ENCODE results near the gene KSR1.

DNA sequence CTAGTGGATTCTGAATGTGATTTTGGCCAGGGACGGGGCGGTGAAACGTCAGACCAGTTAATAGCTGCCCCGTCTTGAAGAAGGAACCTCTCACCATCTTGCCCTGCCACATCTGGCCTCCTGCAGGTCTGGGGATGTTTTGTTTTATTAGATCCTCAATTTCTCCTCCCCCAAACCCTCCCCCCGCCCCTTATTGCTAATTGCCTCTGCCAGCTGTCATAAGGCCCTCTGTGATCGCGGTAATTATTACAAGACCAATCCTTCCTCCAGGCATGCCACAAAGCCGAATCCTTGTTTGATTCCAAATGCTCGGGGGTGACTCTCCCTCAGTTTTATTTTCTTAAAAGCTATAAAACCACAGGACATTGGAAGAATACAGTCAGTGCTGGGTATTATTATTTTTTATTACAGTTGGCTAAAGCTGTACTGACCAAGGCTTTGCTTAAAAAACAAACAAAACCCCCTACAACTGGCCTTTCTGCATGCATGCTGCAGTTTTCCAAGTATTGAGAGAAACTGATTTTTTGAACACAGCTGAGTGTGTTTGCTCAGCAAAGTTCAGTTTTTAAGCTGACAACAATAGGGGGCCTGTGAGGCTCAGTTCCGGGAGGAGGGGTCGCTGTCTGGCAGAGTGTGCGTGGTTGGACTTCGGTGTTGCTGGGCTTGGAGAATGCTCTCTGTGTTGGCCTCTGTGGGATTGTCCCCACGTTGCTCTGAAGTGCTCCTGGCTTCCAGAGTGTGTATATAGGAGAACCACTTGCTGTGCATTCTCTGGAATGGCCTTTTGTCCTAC lies 1.7 kb downstream of the KSR1 start:
- TF ChIP-seq POLR2A (IDR thresholded peaks at IDR 0.05): no peak
- TF ChIP-seq, protein P1, sequence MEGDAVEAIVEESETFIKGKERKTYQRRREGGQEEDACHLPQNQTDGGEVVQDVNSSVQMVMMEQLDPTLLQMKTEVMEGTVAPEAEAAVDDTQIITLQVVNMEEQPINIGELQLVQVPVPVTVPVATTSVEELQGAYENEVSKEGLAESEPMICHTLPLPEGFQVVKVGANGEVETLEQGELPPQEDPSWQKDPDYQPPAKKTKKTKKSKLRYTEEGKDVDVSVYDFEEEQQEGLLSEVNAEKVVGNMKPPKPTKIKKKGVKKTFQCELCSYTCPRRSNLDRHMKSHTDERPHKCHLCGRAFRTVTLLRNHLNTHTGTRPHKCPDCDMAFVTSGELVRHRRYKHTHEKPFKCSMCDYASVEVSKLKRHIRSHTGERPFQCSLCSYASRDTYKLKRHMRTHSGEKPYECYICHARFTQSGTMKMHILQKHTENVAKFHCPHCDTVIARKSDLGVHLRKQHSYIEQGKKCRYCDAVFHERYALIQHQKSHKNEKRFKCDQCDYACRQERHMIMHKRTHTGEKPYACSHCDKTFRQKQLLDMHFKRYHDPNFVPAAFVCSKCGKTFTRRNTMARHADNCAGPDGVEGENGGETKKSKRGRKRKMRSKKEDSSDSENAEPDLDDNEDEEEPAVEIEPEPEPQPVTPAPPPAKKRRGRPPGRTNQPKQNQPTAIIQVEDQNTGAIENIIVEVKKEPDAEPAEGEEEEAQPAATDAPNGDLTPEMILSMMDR (IDR thresholded peaks at IDR 0.05): no peak
